Mucosa of descending colon (tissue), 3 donors: Measurements from ENCODE around the gene GFY. TPM values are rescaled to one million over a fixed set of nuclear protein-coding genes. Genes with fewer than 3 reads are reported as not detected.

ENCODE experiments used
- ATAC-seq: fragments of 200-7000 bp; cut with Tn5 transposase; one replicate; pipeline ENCODE4 v1.9.1; 2020; ENCODE audit warnings: mild to moderate bottlenecking, moderate library complexity
- DNase-seq, 3 donors: peaks; one replicate each; pipeline ENCODE4 v3.0.0-alpha.2; 2020
- H3K36me3 ChIP-seq: fragments of 200-600 bp; one replicate; pipeline ENCODE4 v1.8.0; 2021; ENCODE audit warnings: low read depth, mild to moderate bottlenecking
- H3K4me1 ChIP-seq: fragments of 200-600 bp; one replicate; pipeline ENCODE4 v1.8.0; 2021; ENCODE audit warnings: low read depth, mild to moderate bottlenecking
- H3K4me3 ChIP-seq: fragments of 200-600 bp; one replicate; pipeline ENCODE4 v1.8.0; 2021; ENCODE audit warnings: mild to moderate bottlenecking
- H3K9me3 ChIP-seq: fragments of 200-600 bp; one replicate; pipeline ENCODE4 v1.8.0; 2021; ENCODE audit warnings: mild to moderate bottlenecking
- CTCF ChIP-seq: fragments of 200-600 bp; IDR thresholded peaks from one replicate; pipeline ENCODE4 v1.8.0; 2022; ENCODE audit warnings: antibody characterized with exemption, mild to moderate bottlenecking
- intact Hi-C, 2 donors: fragments of 100-400 bp; cut with DNase I in 1 of 2; cut with micrococcal nuclease in 1 of 2; formaldehyde crosslinking; loops; one replicate each; pipeline versions ENCODE4 v1.11.0 to v1.11.1; 2022; cut with DNase I, micrococcal nuclease
- long read RNA-seq, 2 donors: library from polyadenylated mRNA; unstranded; transcript quantifications; one replicate each; pipeline ENCODE4 v2.0.0, GENCODE V29; 2019 to 2021
- total RNA-seq, 3 donors: library from RNA; stranded (reverse); fragmentation: NEBNext Ultra II Directional in 2 of 3; extraction: Animal tissue kit (Norgen Biotek cat#: 25700) in 2 of 3; gene quantifications; one replicate each; pipeline versions ENCODE4 v1.2.1 to v1.2.4, GENCODE V29; 2021 to 2023
- donor health status: DM: no; HTN: no; CAD: no; lungs with moderate emphysema.
- donor health status: DM: no; HTN: no; CAD: no.
- donor health status: DM: no; HTN: yes; CAD: no.

Gene GFY, protein sequence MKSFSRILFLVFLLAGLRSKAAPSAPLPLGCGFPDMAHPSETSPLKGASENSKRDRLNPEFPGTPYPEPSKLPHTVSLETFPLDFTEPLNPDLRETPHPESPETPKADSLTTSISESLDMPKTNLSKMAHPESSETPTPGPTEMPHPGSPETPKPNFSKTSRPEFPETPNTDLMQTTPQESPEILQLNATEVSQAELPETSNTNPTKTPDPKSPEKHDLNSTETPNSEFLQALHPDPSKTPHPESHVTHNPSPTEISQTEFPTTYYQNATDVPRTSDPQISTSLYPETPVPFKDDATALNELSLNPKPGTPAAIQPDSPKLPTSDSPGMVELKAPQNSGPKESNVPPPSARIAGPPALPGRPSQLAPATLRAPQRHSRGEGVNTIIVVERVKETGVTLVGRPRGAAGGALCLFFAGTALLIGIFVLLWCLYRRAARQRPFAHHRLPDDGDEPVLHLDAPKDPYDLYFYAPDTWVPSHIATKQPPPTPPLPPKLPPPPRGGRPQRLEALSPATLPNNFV
- not detected for total RNA-seq
- long read RNA-seq, donor 1 = 0 reads
- long read RNA-seq, donor 2 = 0 reads

GRCh38 chr19:49425178-49425577 is at the start of gene GFY:
TSS of gene GFY (plus strand) at chr19:49425388. CDS start at chr19:49426431, 1,043 bp downstream.
- no peak for ATAC-seq
- DNase-seq = no peak
- peaks cover 10% of the 10 kb centered on the region for H3K4me1 ChIP-seq
- no peak within 1 kb of the TSS for H3K4me3 ChIP-seq
- H3K9me3 ChIP-seq = no peaks in the 10 kb centered on the region
- no peak for TF ChIP-seq CTCF
- intact Hi-C loops = no loop called here
- no peaks in the 10 kb centered on the region for H3K36me3 ChIP-seq

GRCh38 chr19:49378512-49378911 is 46.7 kb upstream of the GFY start:
- Histone ChIP-seq H3K9me3 (no peaks in the 10 kb centered on the region), H3K36me3 (no peaks in the 10 kb centered on the region), H3K4me3 (no peak overlapping the region), H3K4me1 (no peaks in the 10 kb centered on the region)
- TF ChIP-seq CTCF = no peak
- DNase-seq (no peak), ATAC-seq (no peak)
- intact Hi-C loops = no loop called here

DNA sequence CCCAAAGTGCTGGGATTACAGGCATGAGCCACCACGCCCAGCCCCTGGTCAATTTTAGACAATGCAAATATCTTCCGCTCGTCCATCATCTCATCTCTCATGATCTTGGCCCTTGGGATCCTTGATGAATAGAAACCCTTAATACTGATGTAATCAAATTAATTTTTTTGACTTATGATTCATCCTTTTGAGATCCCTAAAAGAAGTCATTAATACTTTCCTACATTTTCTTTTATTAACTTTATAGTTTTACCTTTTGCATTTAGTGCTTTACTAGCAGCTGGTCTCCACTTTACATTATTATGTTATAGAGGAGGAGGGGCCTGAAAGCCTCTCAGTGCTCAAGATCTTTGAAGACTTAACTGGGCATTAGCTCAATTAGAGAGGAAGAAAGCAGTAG is 44.8 kb upstream of the GFY start:
- Histone ChIP-seq H3K4me3 (no peak overlapping the region), H3K9me3 (no peaks in the 10 kb centered on the region), H3K36me3 (no peaks in the 10 kb centered on the region), H3K4me1 (no peaks in the 10 kb centered on the region)
- intact Hi-C loops = no loop called here
- DNase-seq (no peak), ATAC-seq (no peak)
- TF ChIP-seq CTCF = no peak

- Histone ChIP-seq H3K4me3 (no peak overlapping the region), H3K9me3 (no peaks in the 10 kb centered on the region), H3K36me3 (no peaks in the 10 kb centered on the region), H3K4me1 (no peaks in the 10 kb centered on the region)
- DNase-seq (no peak), ATAC-seq (no peak)
- no peak for TF ChIP-seq CTCF
- intact Hi-C loops = no loop called here
These were observed 42.5 kb upstream of the GFY start for GRCh38 chr19:49382639-49383038.

DNA sequence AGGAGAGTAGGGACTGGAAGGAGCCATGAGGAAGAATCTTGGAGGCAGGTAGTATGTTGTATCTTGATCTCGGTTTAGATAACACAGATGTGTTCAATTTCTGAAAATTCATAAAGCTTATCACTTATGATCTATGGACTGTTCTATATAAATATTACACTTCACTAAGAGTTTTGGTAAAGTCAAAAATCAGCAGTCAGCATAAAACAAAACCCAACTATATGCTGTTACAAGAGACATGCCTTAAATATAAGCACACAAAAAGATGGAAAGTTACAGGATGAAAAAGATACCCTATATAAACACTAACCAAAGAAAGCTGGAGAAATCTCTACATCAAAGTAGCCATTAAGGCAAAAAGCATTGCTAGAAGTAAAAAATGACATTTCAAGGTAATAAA is 41.6 kb upstream of the GFY start:
- Histone ChIP-seq H3K4me1 (no peaks in the 10 kb centered on the region), H3K9me3 (no peaks in the 10 kb centered on the region), H3K4me3 (no peak overlapping the region), H3K36me3 (no peaks in the 10 kb centered on the region)
- intact Hi-C loops = no loop called here
- DNase-seq = no peak
- no peak for ATAC-seq
- no peak for TF ChIP-seq CTCF
